Astrocyte (in vitro differentiated cells and primary cell): ENCODE measurements around the gene SERPINA1. TPM values are rescaled to one million over a fixed set of nuclear protein-coding genes. Genes with fewer than 3 reads are reported as not detected.

Experiments used
- DNase-seq: peaks from one replicate; pipeline ENCODE4 v3.0.0-alpha.2; 2010; ENCODE audit warnings: low read depth
- FAIRE-seq: peaks from 2 replicates; lab custom pipeline; 2011; peaks lifted over from hg19 to GRCh38; lab: Jason Lieb, UNC
- H2AFZ ChIP-seq: 2 replicates; pipeline ENCODE4 v1.6.0; 2012; ENCODE audit warnings: low read depth, low read length, inconsistent platforms
- H3K27ac ChIP-seq: 2 replicates; pipeline ENCODE4 v1.5.1; 2011; ENCODE audit warnings: low read depth, low read length, inconsistent platforms
- H3K27me3 ChIP-seq: 2 replicates; pipeline ENCODE4 v1.6.0; 2011; ENCODE audit warnings: low read length, inconsistent platforms; ENCODE audit not compliant: insufficient read depth
- H3K36me3 ChIP-seq: 2 replicates; pipeline ENCODE4 v1.5.1; 2011; ENCODE audit warnings: low read length, inconsistent platforms; ENCODE audit not compliant: insufficient read depth
- H3K4me1 ChIP-seq: 2 replicates; pipeline ENCODE4 v1.5.1; 2011; ENCODE audit warnings: low read length, inconsistent platforms; ENCODE audit not compliant: insufficient read depth
- H3K4me2 ChIP-seq: 2 replicates; pipeline ENCODE4 v1.6.0; 2012; ENCODE audit warnings: low read length, inconsistent platforms
- H3K4me3 ChIP-seq: 2 replicates; pipeline ENCODE4 v1.5.1; 2011; ENCODE audit warnings: low read depth, mild to moderate bottlenecking, low read length, inconsistent platforms; ENCODE audit not compliant: insufficient read depth
- H3K79me2 ChIP-seq: 2 replicates; pipeline ENCODE4 v1.6.0; 2012; ENCODE audit warnings: mild to moderate bottlenecking, low read length, inconsistent platforms; ENCODE audit not compliant: insufficient read depth
- H3K9ac ChIP-seq: 2 replicates; pipeline ENCODE4 v1.6.0; 2012; ENCODE audit warnings: mild to moderate bottlenecking, low read length, inconsistent platforms
- H3K9me3 ChIP-seq: 2 replicates; pipeline ENCODE4 v1.5.1; 2012; ENCODE audit warnings: low read depth, mild to moderate bottlenecking, low read length, inconsistent platforms; ENCODE audit not compliant: insufficient read depth
- H4K20me1 ChIP-seq: 2 replicates; pipeline ENCODE4 v1.6.0; 2012; ENCODE audit warnings: low read length, inconsistent platforms; ENCODE audit not compliant: insufficient read depth
- H3K27ac Mint-ChIP-seq: one replicate; pipeline ENCODE4 v1.8.0; 2021; ENCODE audit warnings: mild to moderate bottlenecking, mixed read lengths; ENCODE audit not compliant: unreplicated experiment
- H3K27me3 Mint-ChIP-seq: one replicate; pipeline ENCODE4 v1.8.0; 2021; ENCODE audit warnings: low read depth, mixed read lengths; ENCODE audit not compliant: unreplicated experiment
- H3K36me3 Mint-ChIP-seq: one replicate; pipeline ENCODE4 v1.8.0; 2021; ENCODE audit warnings: low read depth, mixed read lengths; ENCODE audit not compliant: unreplicated experiment
- H3K4me1 Mint-ChIP-seq: one replicate; pipeline ENCODE4 v1.8.0; 2021; ENCODE audit warnings: low read depth, mixed read lengths; ENCODE audit not compliant: unreplicated experiment
- H3K4me3 Mint-ChIP-seq: one replicate; pipeline ENCODE4 v1.8.0; 2021; ENCODE audit warnings: mild to moderate bottlenecking, moderate library complexity, mixed read lengths; ENCODE audit not compliant: unreplicated experiment
- H3K9me3 Mint-ChIP-seq: one replicate; pipeline ENCODE4 v1.8.0; 2021; ENCODE audit warnings: mild to moderate bottlenecking, mixed read lengths; ENCODE audit not compliant: unreplicated experiment
- EZH2 ChIP-seq: IDR thresholded peaks from 2 replicates; pipeline ENCODE4 v1.6.1; 2012; ENCODE audit warnings: mild to moderate bottlenecking, low read length, inconsistent platforms; ENCODE audit not compliant: insufficient read depth
- total RNA-seq: library from RNA; stranded (reverse); gene quantifications from 2 replicates; pipeline ENCODE4 v1.2.1, GENCODE V29; 2021
- TF ChIP-seq, protein P1 (sequence below): IDR thresholded peaks from 2 replicates; pipeline ENCODE4 v1.5.1; 2011; ENCODE audit warnings: low read depth, mild to moderate bottlenecking, inconsistent platforms, low read length, moderate library complexity; ENCODE audit not compliant: insufficient read depth

SERPINA1 gene
- total RNA-seq, 1 donor from 2014 or later, result 0.98 TPM

DNA sequence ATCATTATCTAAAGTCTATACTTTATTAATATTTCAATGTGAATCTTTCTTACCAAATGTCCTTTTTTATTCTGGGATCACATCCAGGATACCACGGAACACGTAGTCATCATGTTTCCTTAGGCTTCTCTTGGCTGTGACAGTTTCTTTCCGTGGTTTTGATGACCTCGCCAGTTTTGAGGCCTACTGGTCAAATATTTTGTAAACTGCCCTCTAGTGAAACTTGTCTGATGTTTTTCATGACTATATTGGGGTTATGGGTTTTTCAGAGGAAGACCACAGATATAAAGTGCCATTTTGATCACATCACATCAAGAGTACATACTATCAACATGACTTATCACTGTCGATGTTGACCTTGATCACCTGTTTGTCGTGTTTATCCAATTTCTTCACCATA, 51.1 kb downstream of the SERPINA1 start:
- no peak overlapping the region for H3K4me3 Mint-ChIP-seq
- Histone ChIP-seq H3K27me3 (no peaks in the 10 kb centered on the region), H3K79me2 (no peaks in the 10 kb centered on the region), H3K9ac (no peak overlapping the region), H3K4me1 (peaks cover 8% of the 10 kb centered on the region), H3K27ac (no peak overlapping the region), H4K20me1 (no peaks in the 10 kb centered on the region), H3K4me2 (no peak overlapping the region), H3K36me3 (no peaks in the 10 kb centered on the region), H3K4me3 (no peak overlapping the region), H3K9me3 (no peaks in the 10 kb centered on the region), H2AFZ (no peak overlapping the region)
- peaks cover 13% of the 10 kb centered on the region for H3K4me1 Mint-ChIP-seq
- H3K27me3 Mint-ChIP-seq, result no peaks in the 10 kb centered on the region
- no peak overlapping the region for H3K27ac Mint-ChIP-seq
- no peaks in the 10 kb centered on the region for H3K36me3 Mint-ChIP-seq
- DNase-seq (no peak), FAIRE-seq (peak; percentile 58)
- H3K9me3 Mint-ChIP-seq, result no peaks in the 10 kb centered on the region
- TF ChIP-seq, protein P1, sequence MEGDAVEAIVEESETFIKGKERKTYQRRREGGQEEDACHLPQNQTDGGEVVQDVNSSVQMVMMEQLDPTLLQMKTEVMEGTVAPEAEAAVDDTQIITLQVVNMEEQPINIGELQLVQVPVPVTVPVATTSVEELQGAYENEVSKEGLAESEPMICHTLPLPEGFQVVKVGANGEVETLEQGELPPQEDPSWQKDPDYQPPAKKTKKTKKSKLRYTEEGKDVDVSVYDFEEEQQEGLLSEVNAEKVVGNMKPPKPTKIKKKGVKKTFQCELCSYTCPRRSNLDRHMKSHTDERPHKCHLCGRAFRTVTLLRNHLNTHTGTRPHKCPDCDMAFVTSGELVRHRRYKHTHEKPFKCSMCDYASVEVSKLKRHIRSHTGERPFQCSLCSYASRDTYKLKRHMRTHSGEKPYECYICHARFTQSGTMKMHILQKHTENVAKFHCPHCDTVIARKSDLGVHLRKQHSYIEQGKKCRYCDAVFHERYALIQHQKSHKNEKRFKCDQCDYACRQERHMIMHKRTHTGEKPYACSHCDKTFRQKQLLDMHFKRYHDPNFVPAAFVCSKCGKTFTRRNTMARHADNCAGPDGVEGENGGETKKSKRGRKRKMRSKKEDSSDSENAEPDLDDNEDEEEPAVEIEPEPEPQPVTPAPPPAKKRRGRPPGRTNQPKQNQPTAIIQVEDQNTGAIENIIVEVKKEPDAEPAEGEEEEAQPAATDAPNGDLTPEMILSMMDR, result no peak
- no peak for TF ChIP-seq EZH2

DNA sequence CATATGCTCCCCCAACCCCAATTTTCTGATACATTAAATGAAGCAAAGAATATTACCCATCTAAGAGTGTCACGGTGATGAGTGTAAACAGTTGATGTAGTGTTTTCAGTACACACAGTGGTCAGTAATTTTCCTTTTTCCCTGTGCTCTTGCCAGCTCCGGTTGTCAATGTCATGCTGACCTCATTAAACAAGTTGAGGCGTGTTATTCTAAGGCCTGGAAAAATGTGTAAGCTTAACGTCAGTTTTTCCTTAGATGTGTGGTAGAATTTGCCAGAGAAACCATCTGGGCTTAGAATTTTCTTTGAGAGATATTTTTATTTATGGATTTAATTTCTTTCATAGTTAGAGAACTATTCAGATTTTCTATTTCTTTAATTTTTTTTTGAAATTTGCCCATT, 53.5 kb downstream of the SERPINA1 start:
- Mint-ChIP-seq H3K36me3 (no peaks in the 10 kb centered on the region), H3K9me3 (no peaks in the 10 kb centered on the region), H3K4me3 (no peak overlapping the region), H3K4me1 (peaks cover 6% of the 10 kb centered on the region), H3K27me3 (peaks cover 4% of the 10 kb centered on the region), H3K27ac (peak overlapping the region; percentile 42)
- Histone ChIP-seq H3K27me3 (no peaks in the 10 kb centered on the region), H3K4me2 (no peak overlapping the region), H3K36me3 (no peaks in the 10 kb centered on the region), H3K4me3 (no peak overlapping the region), H3K27ac (no peak overlapping the region), H3K9me3 (no peaks in the 10 kb centered on the region), H4K20me1 (no peaks in the 10 kb centered on the region), H2AFZ (no peak overlapping the region), H3K9ac (no peak overlapping the region), H3K4me1 (no peaks in the 10 kb centered on the region), H3K79me2 (no peaks in the 10 kb centered on the region)
- FAIRE-seq (no peak), DNase-seq (peak; percentile 12)
- no peak for TF ChIP-seq EZH2
- TF ChIP-seq, protein P1, result no peak

DNA sequence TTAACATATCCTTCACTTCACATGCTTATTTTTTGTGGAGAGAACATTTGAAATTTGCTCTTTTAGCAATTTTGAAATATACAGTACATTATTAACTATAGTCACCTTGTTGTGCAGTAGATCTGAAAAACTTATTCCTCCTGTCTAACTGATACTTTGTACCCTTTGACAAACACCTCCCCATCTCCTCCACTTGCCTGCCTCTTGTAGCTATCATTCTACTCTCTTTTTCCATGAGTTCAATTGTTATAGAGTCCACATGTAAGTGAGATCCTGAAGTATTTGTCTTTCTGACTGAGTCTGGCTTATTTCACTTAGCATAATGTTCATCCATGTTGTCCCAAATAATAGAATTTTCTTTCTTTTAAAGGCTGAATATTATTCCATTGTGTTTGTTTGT, 55.8 kb downstream of the SERPINA1 start:
- H3K36me3 Mint-ChIP-seq, result no peaks in the 10 kb centered on the region
- Histone ChIP-seq H2AFZ (no peak overlapping the region), H3K27ac (no peak overlapping the region), H3K9me3 (no peaks in the 10 kb centered on the region), H3K27me3 (no peaks in the 10 kb centered on the region), H4K20me1 (no peaks in the 10 kb centered on the region), H3K4me3 (no peak overlapping the region), H3K36me3 (no peaks in the 10 kb centered on the region), H3K4me1 (no peaks in the 10 kb centered on the region), H3K79me2 (no peaks in the 10 kb centered on the region), H3K4me2 (no peak overlapping the region), H3K9ac (no peak overlapping the region)
- H3K4me1 Mint-ChIP-seq, result peaks cover 6% of the 10 kb centered on the region
- no peaks in the 10 kb centered on the region for H3K9me3 Mint-ChIP-seq
- peaks cover 4% of the 10 kb centered on the region for H3K27me3 Mint-ChIP-seq
- no peak overlapping the region for H3K4me3 Mint-ChIP-seq
- no peak for FAIRE-seq
- no peak overlapping the region for H3K27ac Mint-ChIP-seq
- no peak for DNase-seq
- TF ChIP-seq, protein P1, result no peak
- no peak for TF ChIP-seq EZH2
